Natural killer cell treated with Interleukin-12 subunit alpha and Interleukin-12 subunit beta and Interleukin-15 and Interleukin-18, amount 100 ng/mL, for 72 hours (primary cell): ENCODE results near the gene CPNE7. TPM values are rescaled to one million over a fixed set of nuclear protein-coding genes. Genes with fewer than 3 reads are reported as not detected.

ENCODE experiments used
- ATAC-seq, 2 donors: fragments of 150-1000 bp; cut with Tn5 transposase in 1 of 2; sonication (Bioruptor Pico), chemical (Tn5 transposase) in 1 of 2; 2 replicates each; pipeline ENCODE4 v1.10.0; 2021
- DNase-seq: peaks from one replicate; pipeline ENCODE4 v3.0.0; 2022; ENCODE audit warnings: low spot score
- H3K27ac Mint-ChIP-seq, 2 donors: 1 replicate in 1 of 2; 2 replicates in 1 of 2; pipeline ENCODE4 v1.8.0; 2022; ENCODE audit warnings: mixed read lengths in 2 of 2, mild to moderate bottlenecking in 1 of 2, moderate library complexity in 1 of 2
- H3K27me3 Mint-ChIP-seq, 2 donors: 1 replicate in 1 of 2; 2 replicates in 1 of 2; pipeline ENCODE4 v1.8.0; 2022; ENCODE audit warnings: mixed read lengths in 2 of 2
- H3K36me3 Mint-ChIP-seq: one replicate; pipeline ENCODE4 v1.8.0; 2022; ENCODE audit warnings: mixed read lengths
- H3K4me1 Mint-ChIP-seq, 2 donors: 1 replicate in 1 of 2; 2 replicates in 1 of 2; pipeline ENCODE4 v1.8.0; 2022; ENCODE audit warnings: low read depth in 2 of 2, mixed read lengths in 2 of 2, mild to moderate bottlenecking in 1 of 2
- H3K4me3 Mint-ChIP-seq: one replicate; pipeline ENCODE4 v1.8.0; 2022; ENCODE audit warnings: mixed read lengths
- H3K9me3 Mint-ChIP-seq: 2 replicates; pipeline ENCODE4 v1.8.0; 2022; ENCODE audit warnings: mixed read lengths
- total RNA-seq, 2 donors: library from RNA; stranded (reverse); gene quantifications; one replicate each; pipeline ENCODE4 v1.2.3, GENCODE V29; 2022

CPNE7 gene
- total RNA-seq, 2 donors from 2014 or later: 0.81 to 4.2 TPM

DNA sequence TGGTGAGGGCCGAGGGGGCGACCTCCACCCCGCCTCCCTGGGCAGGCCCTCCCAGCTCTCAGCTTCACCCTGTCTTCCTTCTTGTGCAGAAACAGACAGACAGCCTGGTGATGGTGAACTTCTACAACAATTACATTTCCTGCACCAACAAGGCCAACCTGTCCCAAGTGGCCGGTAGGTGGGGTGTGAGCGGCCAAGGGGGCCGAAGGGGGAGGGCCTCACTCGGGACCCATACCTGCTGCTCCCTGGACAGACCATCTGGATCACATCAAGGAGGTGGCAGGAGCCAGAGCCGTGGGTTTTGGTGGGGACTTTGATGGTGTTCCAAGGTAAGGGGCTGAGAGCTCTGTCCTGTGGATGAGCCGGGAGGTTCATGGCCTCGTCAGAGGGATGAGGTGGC lies 61.8 kb downstream of the CPNE7 start:
- Mint-ChIP-seq H3K27me3 (no peaks in the 10 kb centered on the region), H3K4me3 (no peak overlapping the region), H3K36me3 (no peaks in the 10 kb centered on the region), H3K27ac (no peak overlapping the region), H3K4me1 (peaks cover 7 to 9% of the 10 kb centered on the region in 2 donors), H3K9me3 (no peaks in the 10 kb centered on the region)
- DNase-seq: no peak
- no peak for ATAC-seq

DNA sequence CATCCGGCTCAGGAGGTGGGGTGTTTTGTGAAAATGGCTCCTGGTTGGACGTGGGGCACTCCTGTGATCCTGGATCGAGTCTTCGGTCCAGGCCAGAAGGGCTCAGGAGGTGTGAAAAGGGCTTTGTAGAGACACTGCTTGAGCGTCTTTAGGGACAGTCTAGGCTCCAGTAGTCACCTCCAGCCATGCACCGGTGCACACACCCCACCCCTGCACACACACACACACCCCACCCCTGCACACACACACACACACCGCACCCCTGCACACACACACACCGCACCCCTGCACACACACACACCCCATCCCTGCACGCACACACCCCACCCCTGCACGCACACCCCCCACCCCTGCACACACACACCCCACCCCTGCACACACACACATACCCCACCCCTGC lies 62.9 kb downstream of the CPNE7 start:
- no peak for DNase-seq
- no peak overlapping the region for H3K27ac Mint-ChIP-seq
- no peaks in the 10 kb centered on the region for H3K36me3 Mint-ChIP-seq
- H3K27me3 Mint-ChIP-seq: no peaks in the 10 kb centered on the region
- no peak for ATAC-seq
- no peak overlapping the region for H3K4me3 Mint-ChIP-seq
- peaks cover 7 to 11% of the 10 kb centered on the region in 2 donors for H3K4me1 Mint-ChIP-seq
- no peaks in the 10 kb centered on the region for H3K9me3 Mint-ChIP-seq

GRCh38 chr16:89639385-89639784 lies 63.8 kb downstream of the CPNE7 start:
- H3K9me3 Mint-ChIP-seq: no peaks in the 10 kb centered on the region
- H3K27me3 Mint-ChIP-seq: no peaks in the 10 kb centered on the region
- peaks cover 7 to 11% of the 10 kb centered on the region in 2 donors for H3K4me1 Mint-ChIP-seq
- no peak overlapping the region for H3K27ac Mint-ChIP-seq
- DNase-seq (no peak), ATAC-seq (no peak)
- no peaks in the 10 kb centered on the region for H3K36me3 Mint-ChIP-seq
- no peak overlapping the region for H3K4me3 Mint-ChIP-seq

GRCh38 chr16:89641458-89642119 lies 66.0 kb downstream of the CPNE7 start:
- H3K27ac Mint-ChIP-seq: no peak overlapping the region
- H3K9me3 Mint-ChIP-seq: no peaks in the 10 kb centered on the region
- H3K36me3 Mint-ChIP-seq: no peaks in the 10 kb centered on the region
- peaks cover 7 to 11% of the 10 kb centered on the region in 2 donors for H3K4me1 Mint-ChIP-seq
- no peaks in the 10 kb centered on the region for H3K27me3 Mint-ChIP-seq
- DNase-seq (no peak), ATAC-seq (no peak)
- H3K4me3 Mint-ChIP-seq: no peak overlapping the region

DNA sequence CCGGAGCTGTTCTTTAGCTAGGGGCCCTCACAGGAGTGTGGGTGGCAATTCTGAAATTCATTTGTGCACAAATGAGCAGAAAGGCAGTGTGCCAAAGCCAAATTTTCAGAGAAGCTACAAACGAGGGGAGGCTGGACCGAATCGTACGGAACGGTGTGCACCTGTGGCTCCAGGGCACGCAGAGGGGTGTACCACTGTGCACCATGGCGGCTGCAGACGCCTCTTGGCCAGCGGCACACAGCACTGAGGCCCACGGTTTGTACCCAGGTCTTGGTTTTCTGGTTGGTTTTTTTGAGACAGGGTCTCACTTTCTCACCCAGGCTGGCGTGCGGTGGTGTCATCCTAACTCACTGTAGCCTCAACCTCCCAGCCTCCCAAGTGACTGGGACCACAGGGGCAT lies 67.0 kb downstream of the CPNE7 start:
- DNase-seq: no peak
- Mint-ChIP-seq H3K4me3 (no peak overlapping the region), H3K27ac (no peak overlapping the region), H3K36me3 (no peaks in the 10 kb centered on the region), H3K4me1 (peaks cover 7 to 11% of the 10 kb centered on the region in 2 donors), H3K27me3 (no peaks in the 10 kb centered on the region), H3K9me3 (no peaks in the 10 kb centered on the region)
- ATAC-seq: no peak

- Mint-ChIP-seq H3K27ac (no peak overlapping the region), H3K27me3 (no peaks in the 10 kb centered on the region), H3K4me1 (peaks cover 7 to 11% of the 10 kb centered on the region in 2 donors), H3K4me3 (no peak overlapping the region), H3K36me3 (no peaks in the 10 kb centered on the region), H3K9me3 (no peaks in the 10 kb centered on the region)
- ATAC-seq (no peak), DNase-seq (no peak)
These were observed 68.3 kb downstream of the CPNE7 start for GRCh38 chr16:89643769-89644300.

- no peaks in the 10 kb centered on the region for H3K36me3 Mint-ChIP-seq
- ATAC-seq: no peak
- peaks cover 7 to 11% of the 10 kb centered on the region in 2 donors for H3K4me1 Mint-ChIP-seq
- H3K9me3 Mint-ChIP-seq: no peaks in the 10 kb centered on the region
- H3K4me3 Mint-ChIP-seq: no peak overlapping the region
- no peak for DNase-seq
- H3K27ac Mint-ChIP-seq: no peak overlapping the region
- no peaks in the 10 kb centered on the region for H3K27me3 Mint-ChIP-seq
These were observed 69.6 kb downstream of the CPNE7 start for GRCh38 chr16:89645122-89645521.

DNA sequence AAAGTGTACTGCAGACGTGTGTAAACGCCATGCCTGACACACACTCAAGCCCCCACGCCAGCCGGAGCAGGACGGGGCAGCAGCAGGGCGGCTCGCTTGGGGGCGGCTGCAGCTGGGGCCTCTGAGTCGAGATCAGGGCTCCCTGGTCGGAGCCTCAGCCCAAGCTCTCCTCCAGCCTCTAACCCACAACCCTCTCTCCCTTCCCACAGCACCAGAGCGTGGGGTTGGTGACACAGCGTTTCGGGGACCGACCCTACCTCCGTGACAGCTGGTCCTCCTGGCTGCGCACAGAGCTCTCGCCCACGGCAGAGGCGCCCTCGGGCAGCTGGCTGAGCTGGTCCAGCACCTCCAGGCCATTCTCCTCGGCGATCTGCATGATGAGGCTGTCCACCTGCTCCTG lies 70.7 kb downstream of the CPNE7 start:
- Mint-ChIP-seq H3K4me3 (no peak overlapping the region), H3K27ac (no peak overlapping the region), H3K9me3 (no peaks in the 10 kb centered on the region), H3K36me3 (no peaks in the 10 kb centered on the region), H3K27me3 (no peaks in the 10 kb centered on the region), H3K4me1 (peaks cover 0 to 3% of the 10 kb centered on the region in 2 donors)
- ATAC-seq (no peak), DNase-seq (no peak)

Other genes starting within 250 kb of the CPNE7 start
- 100 to 1,000 TPM; 197 to 320 TPM for gene ANKRD11, start 85.2 kb upstream of the CPNE7 start, total RNA-seq
- gene SPG7, start 67.4 kb upstream of the CPNE7 start, total RNA-seq: 100 to 1,000 TPM in 1 of 2 donors, 10 to 100 TPM in 1; 88.6 to 188 TPM
- 1,000 to 10,000 TPM; 1,294 to 1,944 TPM for gene RPL13, start 15.1 kb upstream of the CPNE7 start, total RNA-seq
- gene DPEP1, start 37.9 kb downstream of the CPNE7 start, total RNA-seq: not detected
- 100 to 1,000 TPM in 1 of 2 donors, 10 to 100 TPM in 1; 92.8 to 146 TPM for gene CHMP1A, start 82.0 kb downstream of the CPNE7 start, total RNA-seq
- 10 to 100 TPM in 1 of 2 donors, 1 to 10 TPM in 1; 9.3 to 19.1 TPM for gene SPATA33, start 82.1 kb downstream of the CPNE7 start, total RNA-seq
- gene CDK10, start 110.9 kb downstream of the CPNE7 start, total RNA-seq: 100 to 1,000 TPM in 1 of 2 donors, 10 to 100 TPM in 1; 60.8 to 115 TPM
- gene SPATA2L, start 125.9 kb downstream of the CPNE7 start, total RNA-seq: 1 to 10 TPM; 6.8 to 8.4 TPM
- 10 to 100 TPM in 1 of 2 donors, 1 to 10 TPM in 1; 9.0 to 11.0 TPM for gene VPS9D1, start 145.1 kb downstream of the CPNE7 start, total RNA-seq
- gene ZNF276, start 145.8 kb downstream of the CPNE7 start, total RNA-seq: 10 to 100 TPM; 36.0 to 72.1 TPM
- gene FANCA, start 240.9 kb downstream of the CPNE7 start, total RNA-seq: 100 to 1,000 TPM in 1 of 2 donors, 10 to 100 TPM in 1; 77.5 to 364 TPM